ENCODE results near the gene SCUBE3.

The SCUBE3 gene

GRCh38 chr6:35278708-35279107 is 65.0 kb downstream of the SCUBE3 start:
- DNase-seq = no peak
- Histone ChIP-seq H3K4me1 (ENCODE audit: control insufficient read depth, insufficient read depth, low read length, poor library complexity, severe bottlenecking) (no peaks in the 10 kb centered on the region), H3K36me3 (ENCODE audit: control insufficient read depth, insufficient read depth, low read length) (peaks cover 25% of the 10 kb centered on the region), H3K9me3 (ENCODE audit: control insufficient read depth, low read length) (no peaks in the 10 kb centered on the region), H3K4me3 (ENCODE audit: insufficient read depth, low read depth, low read length, poor library complexity, severe bottlenecking) (no peak overlapping the region), H3K27me3 (replicated peaks; ENCODE audit: control insufficient read depth, insufficient read depth, low read length, poor library complexity, severe bottlenecking) (no peaks in the 10 kb centered on the region), H3K27ac (ENCODE audit: insufficient read depth, low read length, poor library complexity, severe bottlenecking) (no peak overlapping the region)

DNA sequence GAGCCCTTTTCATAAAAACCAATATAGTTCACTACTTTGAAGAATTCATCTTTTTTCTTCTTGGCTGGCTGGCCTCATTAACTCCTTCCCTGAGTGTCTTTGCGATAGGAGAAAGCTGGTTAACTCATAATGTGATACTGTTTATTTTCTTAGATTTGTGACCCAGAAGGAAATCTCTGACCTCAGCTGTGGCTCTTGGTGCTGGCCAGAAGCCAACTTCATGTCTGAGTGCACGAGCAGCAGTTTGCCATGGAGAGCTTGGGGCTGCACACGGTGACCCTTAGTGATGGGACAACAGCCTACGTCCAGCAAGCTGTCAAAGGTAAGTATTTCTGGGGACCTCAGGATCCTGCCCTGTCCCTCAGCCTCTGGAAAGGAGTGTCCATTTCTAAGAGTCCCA is 67.1 kb downstream of the SCUBE3 start:
- Histone ChIP-seq H3K36me3 (ENCODE audit: control insufficient read depth, insufficient read depth, low read length) (peaks cover 41% of the 10 kb centered on the region), H3K4me3 (ENCODE audit: insufficient read depth, low read depth, low read length, poor library complexity, severe bottlenecking) (no peak overlapping the region), H3K9me3 (ENCODE audit: control insufficient read depth, low read length) (no peaks in the 10 kb centered on the region), H3K27ac (ENCODE audit: insufficient read depth, low read length, poor library complexity, severe bottlenecking) (no peak overlapping the region), H3K27me3 (replicated peaks; ENCODE audit: control insufficient read depth, insufficient read depth, low read length, poor library complexity, severe bottlenecking) (no peaks in the 10 kb centered on the region), H3K4me1 (ENCODE audit: control insufficient read depth, insufficient read depth, low read length, poor library complexity, severe bottlenecking) (no peaks in the 10 kb centered on the region)
- no peak for DNase-seq

DNA sequence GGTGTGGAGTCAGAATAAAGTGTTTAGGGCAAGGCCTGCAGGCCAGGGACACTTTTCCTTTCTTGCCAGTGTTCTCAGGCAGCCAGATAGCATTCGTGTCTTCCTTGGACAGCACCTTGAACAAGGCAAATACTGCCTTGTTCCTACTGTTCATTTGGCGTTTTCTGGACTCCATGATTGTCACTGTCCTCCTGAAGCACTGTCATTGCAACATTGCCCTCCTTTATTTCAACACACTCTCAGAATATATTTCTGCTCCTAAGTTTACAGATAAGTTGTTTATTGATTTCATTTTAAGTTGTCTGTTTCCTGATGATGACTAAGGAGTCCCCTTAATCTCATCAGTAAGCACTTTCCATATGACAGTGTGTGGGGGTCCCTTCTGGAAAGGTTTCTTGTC is 68.7 kb downstream of the SCUBE3 start:
- no peaks in the 10 kb centered on the region for H3K27me3 ChIP-seq (replicated peaks; ENCODE audit: control insufficient read depth, insufficient read depth, low read length, poor library complexity, severe bottlenecking)
- H3K9me3 ChIP-seq (ENCODE audit: control insufficient read depth, low read length) = no peaks in the 10 kb centered on the region
- H3K4me3 ChIP-seq (ENCODE audit: insufficient read depth, low read depth, low read length, poor library complexity, severe bottlenecking) = no peak overlapping the region
- no peak overlapping the region for H3K27ac ChIP-seq (ENCODE audit: insufficient read depth, low read length, poor library complexity, severe bottlenecking)
- DNase-seq = no peak
- H3K4me1 ChIP-seq (ENCODE audit: control insufficient read depth, insufficient read depth, low read length, poor library complexity, severe bottlenecking) = no peaks in the 10 kb centered on the region
- peaks cover 57% of the 10 kb centered on the region for H3K36me3 ChIP-seq (ENCODE audit: control insufficient read depth, insufficient read depth, low read length)

- no peaks in the 10 kb centered on the region for H3K9me3 ChIP-seq (ENCODE audit: control insufficient read depth, low read length)
- H3K27ac ChIP-seq (ENCODE audit: insufficient read depth, low read length, poor library complexity, severe bottlenecking) = no peak overlapping the region
- H3K27me3 ChIP-seq (replicated peaks; ENCODE audit: control insufficient read depth, insufficient read depth, low read length, poor library complexity, severe bottlenecking) = no peaks in the 10 kb centered on the region
- no peaks in the 10 kb centered on the region for H3K4me1 ChIP-seq (ENCODE audit: control insufficient read depth, insufficient read depth, low read length, poor library complexity, severe bottlenecking)
- H3K36me3 ChIP-seq (ENCODE audit: control insufficient read depth, insufficient read depth, low read length) = peaks cover 66% of the 10 kb centered on the region
- DNase-seq = no peak
- H3K4me3 ChIP-seq (ENCODE audit: insufficient read depth, low read depth, low read length, poor library complexity, severe bottlenecking) = no peak overlapping the region
These were observed 69.6 kb downstream of the SCUBE3 start for GRCh38 chr6:35283361-35283760.

GRCh38 chr6:35287671-35288396 is 74.1 kb downstream of the SCUBE3 start:
- Histone ChIP-seq H3K27ac (ENCODE audit: insufficient read depth, low read length, poor library complexity, severe bottlenecking) (no peak overlapping the region), H3K4me3 (ENCODE audit: insufficient read depth, low read depth, low read length, poor library complexity, severe bottlenecking) (no peak overlapping the region), H3K36me3 (ENCODE audit: control insufficient read depth, insufficient read depth, low read length) (peaks cover 91% of the 10 kb centered on the region), H3K4me1 (ENCODE audit: control insufficient read depth, insufficient read depth, low read length, poor library complexity, severe bottlenecking) (no peaks in the 10 kb centered on the region), H3K9me3 (ENCODE audit: control insufficient read depth, low read length) (no peaks in the 10 kb centered on the region), H3K27me3 (replicated peaks; ENCODE audit: control insufficient read depth, insufficient read depth, low read length, poor library complexity, severe bottlenecking) (no peaks in the 10 kb centered on the region)
- no peak for DNase-seq

DNA sequence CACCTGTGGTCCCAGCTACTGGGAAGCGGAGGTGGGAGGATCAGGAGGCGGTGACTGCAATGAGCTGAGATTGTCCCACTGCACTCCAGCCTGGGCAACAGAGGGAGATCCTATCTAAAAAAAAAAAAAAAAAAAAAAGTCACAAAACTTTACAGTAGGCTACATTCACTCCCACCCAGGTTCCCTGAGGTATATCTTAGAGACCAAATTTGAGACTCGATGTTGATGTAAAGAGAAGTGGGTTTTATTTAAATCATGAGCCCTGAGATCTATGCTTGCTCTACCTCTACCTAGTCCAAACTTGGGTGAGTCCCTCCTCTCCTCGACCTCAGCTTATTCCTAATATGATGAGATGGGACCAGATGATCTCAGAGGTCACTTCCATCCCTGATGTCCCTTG is 75.1 kb downstream of the SCUBE3 start:
- H3K36me3 ChIP-seq (ENCODE audit: control insufficient read depth, insufficient read depth, low read length) = peaks cover 90% of the 10 kb centered on the region
- no peak for DNase-seq
- H3K9me3 ChIP-seq (ENCODE audit: control insufficient read depth, low read length) = no peaks in the 10 kb centered on the region
- no peaks in the 10 kb centered on the region for H3K27me3 ChIP-seq (replicated peaks; ENCODE audit: control insufficient read depth, insufficient read depth, low read length, poor library complexity, severe bottlenecking)
- H3K4me3 ChIP-seq (ENCODE audit: insufficient read depth, low read depth, low read length, poor library complexity, severe bottlenecking) = no peak overlapping the region
- H3K27ac ChIP-seq (ENCODE audit: insufficient read depth, low read length, poor library complexity, severe bottlenecking) = no peak overlapping the region
- H3K4me1 ChIP-seq (ENCODE audit: control insufficient read depth, insufficient read depth, low read length, poor library complexity, severe bottlenecking) = no peaks in the 10 kb centered on the region

GRCh38 chr6:35291491-35291890 is 77.7 kb downstream of the SCUBE3 start:
- Histone ChIP-seq H3K4me3 (ENCODE audit: insufficient read depth, low read depth, low read length, poor library complexity, severe bottlenecking) (no peak overlapping the region), H3K36me3 (ENCODE audit: control insufficient read depth, insufficient read depth, low read length) (peaks cover 84% of the 10 kb centered on the region), H3K4me1 (ENCODE audit: control insufficient read depth, insufficient read depth, low read length, poor library complexity, severe bottlenecking) (no peaks in the 10 kb centered on the region), H3K27ac (ENCODE audit: insufficient read depth, low read length, poor library complexity, severe bottlenecking) (no peak overlapping the region), H3K9me3 (ENCODE audit: control insufficient read depth, low read length) (no peaks in the 10 kb centered on the region), H3K27me3 (replicated peaks; ENCODE audit: control insufficient read depth, insufficient read depth, low read length, poor library complexity, severe bottlenecking) (no peaks in the 10 kb centered on the region)
- no peak for DNase-seq

DNA sequence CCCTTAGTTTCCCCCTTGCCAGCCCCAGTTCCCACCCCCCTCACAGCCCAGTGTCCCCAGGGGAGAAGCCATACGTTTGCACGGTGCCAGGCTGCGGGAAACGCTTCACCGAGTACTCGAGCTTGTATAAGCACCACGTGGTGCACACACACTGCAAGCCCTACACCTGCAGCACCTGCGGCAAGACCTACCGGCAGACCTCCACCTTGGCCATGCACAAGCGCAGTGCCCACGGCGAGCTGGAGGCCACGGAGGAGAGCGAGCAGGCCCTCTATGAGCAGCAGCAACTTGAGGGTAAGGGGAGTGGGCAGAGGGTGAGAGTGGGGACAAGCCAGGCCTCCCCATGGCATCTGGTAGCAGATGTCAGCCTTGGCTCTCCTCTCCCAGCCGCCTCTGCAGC is 78.7 kb downstream of the SCUBE3 start:
- DNase-seq = no peak
- Histone ChIP-seq H3K9me3 (ENCODE audit: control insufficient read depth, low read length) (no peaks in the 10 kb centered on the region), H3K4me3 (ENCODE audit: insufficient read depth, low read depth, low read length, poor library complexity, severe bottlenecking) (no peak overlapping the region), H3K4me1 (ENCODE audit: control insufficient read depth, insufficient read depth, low read length, poor library complexity, severe bottlenecking) (peaks cover 5% of the 10 kb centered on the region), H3K36me3 (ENCODE audit: control insufficient read depth, insufficient read depth, low read length) (peaks cover 76% of the 10 kb centered on the region), H3K27me3 (replicated peaks; ENCODE audit: control insufficient read depth, insufficient read depth, low read length, poor library complexity, severe bottlenecking) (no peaks in the 10 kb centered on the region), H3K27ac (ENCODE audit: insufficient read depth, low read length, poor library complexity, severe bottlenecking) (no peak overlapping the region)

DNA sequence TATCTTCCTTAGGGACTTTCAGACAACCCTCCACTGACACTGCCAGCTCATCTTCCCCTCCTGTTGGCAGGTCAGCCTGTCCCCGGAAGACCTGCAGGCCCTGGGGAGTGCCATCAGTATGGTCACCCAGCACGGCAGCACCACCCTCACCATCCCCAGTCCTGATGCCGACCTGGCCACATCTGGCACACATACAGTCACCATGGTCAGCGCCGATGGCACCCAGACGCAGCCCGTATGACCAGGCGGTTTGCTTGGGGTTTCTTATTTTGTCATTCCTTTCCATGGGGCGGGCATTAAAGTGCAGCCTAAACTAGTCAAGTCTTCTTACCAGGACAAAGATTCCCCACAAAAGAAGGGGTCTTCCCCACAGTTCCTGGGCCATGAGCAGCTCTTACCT is 79.9 kb downstream of the SCUBE3 start:
- DNase-seq = no peak
- peaks cover 65% of the 10 kb centered on the region for H3K36me3 ChIP-seq (ENCODE audit: control insufficient read depth, insufficient read depth, low read length)
- peaks cover 6% of the 10 kb centered on the region for H3K4me1 ChIP-seq (ENCODE audit: control insufficient read depth, insufficient read depth, low read length, poor library complexity, severe bottlenecking)
- no peak overlapping the region for H3K27ac ChIP-seq (ENCODE audit: insufficient read depth, low read length, poor library complexity, severe bottlenecking)
- H3K27me3 ChIP-seq (replicated peaks; ENCODE audit: control insufficient read depth, insufficient read depth, low read length, poor library complexity, severe bottlenecking) = no peaks in the 10 kb centered on the region
- no peak overlapping the region for H3K4me3 ChIP-seq (ENCODE audit: insufficient read depth, low read depth, low read length, poor library complexity, severe bottlenecking)
- no peaks in the 10 kb centered on the region for H3K9me3 ChIP-seq (ENCODE audit: control insufficient read depth, low read length)

- Histone ChIP-seq H3K4me3 (ENCODE audit: insufficient read depth, low read depth, low read length, poor library complexity, severe bottlenecking) (no peak overlapping the region), H3K27ac (ENCODE audit: insufficient read depth, low read length, poor library complexity, severe bottlenecking) (no peak overlapping the region), H3K27me3 (replicated peaks; ENCODE audit: control insufficient read depth, insufficient read depth, low read length, poor library complexity, severe bottlenecking) (no peaks in the 10 kb centered on the region), H3K36me3 (ENCODE audit: control insufficient read depth, insufficient read depth, low read length) (peaks cover 57% of the 10 kb centered on the region), H3K9me3 (ENCODE audit: control insufficient read depth, low read length) (no peaks in the 10 kb centered on the region), H3K4me1 (ENCODE audit: control insufficient read depth, insufficient read depth, low read length, poor library complexity, severe bottlenecking) (peaks cover 13% of the 10 kb centered on the region)
- DNase-seq = peak in 2 of 3 donors; percentile 27 to 40
These were observed 80.7 kb downstream of the SCUBE3 start for GRCh38 chr6:35294308-35294945.
